Endothelial cell of umbilical vein (primary cell): ENCODE data around the gene NOD2. TPM values are rescaled to one million over a fixed set of nuclear protein-coding genes. Genes with fewer than 3 reads are reported as not detected.

ENCODE experiments used
- BruUV-seq: library from RNA; stranded (reverse); fragments of 400-500 nt; replicated peaks from 2 replicates; lab custom pipeline; 2021; lab: Mats Ljungman, UMichigan
- CTCF ChIA-PET: fragments of 300-600, 350-600 bp; sonication (Branson Sonifier 250); formaldehyde crosslinking; loops from one replicate; lab custom pipeline; 2021; ENCODE audit warnings: antibody characterized with exemption, inconsistent platforms; lab: Charles Lee
- POLR2A ChIA-PET: fragments of 300-600, 350-600 bp; sonication (Branson Sonifier 250); formaldehyde crosslinking; loops from one replicate; lab custom pipeline; 2021; ENCODE audit warnings: antibody characterized with exemption, inconsistent platforms; lab: Charles Lee
- DNase-seq: peaks from one replicate; pipeline ENCODE4 v3.0.0-alpha.2; 2011; ENCODE audit warnings: low read depth, low spot score
- FAIRE-seq: peaks from 2 replicates; lab custom pipeline; 2011; peaks lifted over from hg19 to GRCh38; lab: Jason Lieb, UNC
- H2AFZ ChIP-seq: 2 replicates; pipeline ENCODE4 v1.6.0; 2012; ENCODE audit warnings: low read depth, low read length, control low read depth, inconsistent platforms
- H3K27ac ChIP-seq: 2 replicates; pipeline ENCODE4 v1.5.1; 2011; ENCODE audit warnings: low read depth, mild to moderate bottlenecking, control low read depth, low read length, moderate library complexity; ENCODE audit not compliant: insufficient read depth
- H3K27me3 ChIP-seq, 2 experiments: 2 replicates each; pipeline versions ENCODE4 v1.6.0 to v1.6.1; 2011; ENCODE audit warnings: low read length in 2 of 2, mixed read lengths in 1 of 2; ENCODE audit not compliant: control insufficient read depth in 2 of 2, insufficient read depth in 2 of 2
- H3K36me3 ChIP-seq, 2 experiments: 2 replicates in 1 of 2; 3 replicates in 1 of 2; pipeline ENCODE4 v1.5.1; 2011; ENCODE audit warnings: low read length in 2 of 2, mild to moderate bottlenecking in 1 of 2, moderate library complexity in 1 of 2; ENCODE audit not compliant: control insufficient read depth in 2 of 2, insufficient read depth in 2 of 2; ENCODE audit errors: extremely low read depth in 1 of 2
- H3K4me1 ChIP-seq: 3 replicates; pipeline ENCODE4 v1.5.1; 2011; ENCODE audit warnings: mild to moderate bottlenecking, low read length; ENCODE audit not compliant: control insufficient read depth, insufficient read depth; ENCODE audit errors: extremely low read depth
- H3K4me2 ChIP-seq: 2 replicates; pipeline ENCODE4 v1.6.1; 2011; ENCODE audit warnings: low read length, control low read depth, mixed read lengths; ENCODE audit not compliant: insufficient read depth
- H3K4me3 ChIP-seq, 3 experiments: fragments of 200-600 bp in 1 of 3; sonication (generic), shearing (Covaris generic) in 1 of 3; replicated peaks in 1 of 3; 2 replicates each; pipeline ENCODE4 v1.5.1; 2011 to 2016; ENCODE audit warnings: control low read depth in 3 of 3, low read length in 3 of 3, mild to moderate bottlenecking in 2 of 3, inconsistent platforms in 1 of 3, low read depth in 1 of 3, moderate library complexity in 1 of 3; ENCODE audit not compliant: insufficient read depth in 1 of 3
- H3K79me2 ChIP-seq: 2 replicates; pipeline ENCODE4 v1.6.0; 2012; ENCODE audit warnings: low read length, inconsistent platforms; ENCODE audit not compliant: control insufficient read depth, insufficient read depth
- H3K9ac ChIP-seq: replicated peaks from 2 replicates; pipeline ENCODE3; 2011; ENCODE audit warnings: low read length, control low read depth; ENCODE audit not compliant: insufficient read depth; ENCODE audit errors: extremely low read depth
- H3K9me1 ChIP-seq: replicated peaks from 3 replicates; pipeline ENCODE4 v1.6.0; 2011; ENCODE audit warnings: mild to moderate bottlenecking, low read length; ENCODE audit not compliant: control insufficient read depth, insufficient read depth; ENCODE audit errors: extremely low read depth
- H3K9me3 ChIP-seq: replicated peaks from 2 replicates; pipeline ENCODE4 v1.5.1; 2012; ENCODE audit warnings: low read length, inconsistent platforms; ENCODE audit not compliant: control insufficient read depth, insufficient read depth
- H4K20me1 ChIP-seq: replicated peaks from 2 replicates; pipeline ENCODE3; 2011; ENCODE audit warnings: mild to moderate bottlenecking, low read length; ENCODE audit not compliant: control insufficient read depth, insufficient read depth; ENCODE audit errors: extremely low read depth
- CTCF ChIP-seq, 2 donors: IDR thresholded peaks; 1 replicate in 1 of 2; 2 replicates in 1 of 2; pipeline ENCODE4 v1.5.1; 2011; ENCODE audit warnings: low read length in 2 of 2, mild to moderate bottlenecking in 2 of 2, moderate library complexity in 2 of 2, control low read depth in 1 of 2, inconsistent platforms in 1 of 2, low read depth in 1 of 2; ENCODE audit not compliant: insufficient read depth in 1 of 2; ENCODE audit errors: extremely low read depth in 1 of 2
- EZH2 ChIP-seq: IDR thresholded peaks from 2 replicates; pipeline ENCODE4 v1.6.1; 2012; ENCODE audit warnings: borderline replicate concordance, low read depth, mild to moderate bottlenecking, moderate library complexity, low read length, inconsistent platforms; ENCODE audit not compliant: severe bottlenecking
- FOS ChIP-seq: IDR thresholded peaks from 2 replicates; pipeline ENCODE4 v1.6.1; 2011; ENCODE audit warnings: mild to moderate bottlenecking, low read length, moderate library complexity, borderline replicate concordance; ENCODE audit not compliant: insufficient read depth
- GATA2 ChIP-seq: IDR thresholded peaks from 2 replicates; pipeline ENCODE4 v1.7.0; 2011; ENCODE audit warnings: low read depth, mild to moderate bottlenecking, moderate library complexity, mixed read lengths, low read length; ENCODE audit not compliant: insufficient read length, insufficient read depth
- JUN ChIP-seq: IDR thresholded peaks from 2 replicates; pipeline ENCODE4 v1.6.1; 2011; ENCODE audit warnings: borderline replicate concordance, low read depth; ENCODE audit not compliant: insufficient read length, insufficient read depth
- MAX ChIP-seq: IDR thresholded peaks from 2 replicates; pipeline ENCODE4 v1.6.1; 2011; ENCODE audit not compliant: insufficient read depth, insufficient read length
- MYC ChIP-seq: IDR thresholded peaks from one replicate; pipeline ENCODE4 v1.6.1; 2011; ENCODE audit warnings: mild to moderate bottlenecking, low read depth, low read length
- POLR2A ChIP-seq: IDR thresholded peaks from 2 replicates; pipeline ENCODE4 v1.6.1; 2012; ENCODE audit warnings: low read depth, mild to moderate bottlenecking, control low read depth, low read length
- POLR2AphosphoS5 ChIP-seq: IDR thresholded peaks from 2 replicates; pipeline ENCODE4 v1.6.1; 2012; ENCODE audit warnings: low read depth, mild to moderate bottlenecking, control low read depth, low read length, moderate library complexity; ENCODE audit not compliant: insufficient read depth
- dilution Hi-C: fragments of 300-500 bp; cut with MboI; formaldehyde crosslinking; loops from one replicate; pipeline ENCODE4 v1.15.0; 2019; ENCODE audit warnings: low sequenced_read_pairs; ENCODE audit not compliant: extremely low pct_ligation_motif_present
- intact Hi-C: fragments of 100-400 bp; cut with micrococcal nuclease; formaldehyde crosslinking; loops from one replicate; pipeline ENCODE4 v1.10.0; 2022
- polyA plus RNA-seq, 4 experiments: library from polyadenylated mRNA; depleted of rRNA in 3 of 4; stranded (reverse) in 3 of 4; unstranded in 1 of 4; fragments of >200 nt; gene quantifications; 2 replicates each; pipeline versions ENCODE4 v1.2.1 to v1.2.3, GENCODE V29; 2011 to 2012; ENCODE audit warnings: missing spikeins in 1 of 4
- total RNA-seq: library from RNA; stranded (reverse); gene quantifications from 2 replicates; pipeline ENCODE4 v1.2.3, GENCODE V29; 2021

The NOD2 gene
- total and polyA plus RNA-seq, 2 donors (not counting 3 experiments of a cell fraction or from before 2014, with no cell fraction given) = 0.07 to 0.58 TPM

- intact Hi-C loops = no loop called here
- no peaks in the 10 kb centered on the region for H4K20me1 ChIP-seq
- no TSS peak for BruUV-seq
- H2AFZ ChIP-seq = no peak overlapping the region
- no peaks in the 10 kb centered on the region for H3K4me1 ChIP-seq
- no peak for DNase-seq
- no peak overlapping the region for H3K4me2 ChIP-seq
- TF ChIP-seq EZH2 (no peak), POLR2A (no peak), GATA2 (no peak), FOS (no peak), JUN (no peak), CTCF (IDR thresholded peaks at IDR 0.05; ENCODE audit: extremely low read depth in 1 of 2, insufficient read depth in 1 of 2, low read depth in 1 of 2, low read length in 2 of 2) (no peak), MAX (no peak), MYC (no peak), POLR2AphosphoS5 (no peak)
- no peak overlapping the region for H3K9ac ChIP-seq
- H3K4me3 ChIP-seq = no peak overlapping the region
- no peaks in the 10 kb centered on the region for H3K9me3 ChIP-seq
- POLR2A ChIA-PET = no interaction called here
- no peaks in the 10 kb centered on the region for H3K27me3 ChIP-seq
- no peak overlapping the region for H3K27ac ChIP-seq
- H3K36me3 ChIP-seq = no peaks in the 10 kb centered on the region
- no peak for FAIRE-seq
- H3K79me2 ChIP-seq = no peaks in the 10 kb centered on the region
- H3K9me1 ChIP-seq = no peaks in the 10 kb centered on the region
- dilution Hi-C loops = no loop called here
- CTCF ChIA-PET = interaction anchor here (1.1 to 1.4 kb wide), 2 partner anchors 19 to 53 kb away, joined by 3 to 4 read pairs; no protein-coding TSS in a partner anchor
These were observed 47.1 kb upstream of the NOD2 start for GRCh38 chr16:50646345-50646744.
